ENCODE data around the gene CLEC2A.

Gene CLEC2A

GRCh38 chr12:9902539-9903228 lies 29.5 kb downstream of the CLEC2A start:
- no peak for DNase-seq
- no peak overlapping the region for H3K27ac ChIP-seq
- no peaks in the 10 kb centered on the region for H3K27me3 ChIP-seq (replicated peaks)
- H3K36me3 ChIP-seq (replicated peaks): no peaks in the 10 kb centered on the region
- no peak overlapping the region for H3K4me3 ChIP-seq (ENCODE audit: low read depth, low read length)
- in situ Hi-C loops (cut with HindIII; ENCODE audit: low pct_ligation_motif_present, low sequenced_read_pairs): no loop called here
- TF ChIP-seq CTCF (IDR thresholded peaks at IDR 0.05; ENCODE audit: low read depth, low read length, missing control alignments): no peak

GRCh38 chr12:9900930-9901329 lies 31.2 kb downstream of the CLEC2A start:
- no peak for DNase-seq
- no peaks in the 10 kb centered on the region for H3K27me3 ChIP-seq (replicated peaks)
- H3K27ac ChIP-seq: no peak overlapping the region
- no peak overlapping the region for H3K4me3 ChIP-seq (ENCODE audit: low read depth, low read length)
- in situ Hi-C loops (cut with HindIII; ENCODE audit: low pct_ligation_motif_present, low sequenced_read_pairs): no loop called here
- no peak for TF ChIP-seq CTCF (IDR thresholded peaks at IDR 0.05; ENCODE audit: low read depth, low read length, missing control alignments)
- no peaks in the 10 kb centered on the region for H3K36me3 ChIP-seq (replicated peaks)

- Histone ChIP-seq H3K27me3 (replicated peaks) (no peaks in the 10 kb centered on the region), H3K4me3 (ENCODE audit: low read depth, low read length) (no peak overlapping the region), H3K36me3 (replicated peaks) (no peaks in the 10 kb centered on the region), H3K27ac (no peak overlapping the region)
- no peak for TF ChIP-seq CTCF (IDR thresholded peaks at IDR 0.05; ENCODE audit: low read depth, low read length, missing control alignments)
- in situ Hi-C loops (cut with HindIII; ENCODE audit: low pct_ligation_motif_present, low sequenced_read_pairs): no loop called here
- DNase-seq: no peak
Measured at GRCh38 chr12:9899209-9899608, 33.0 kb downstream of the CLEC2A start.

GRCh38 chr12:9897535-9897934 lies 34.6 kb downstream of the CLEC2A start:
- H3K27me3 ChIP-seq (replicated peaks): no peaks in the 10 kb centered on the region
- in situ Hi-C loops (cut with HindIII; ENCODE audit: low pct_ligation_motif_present, low sequenced_read_pairs): no loop called here

GRCh38 chr12:9895215-9895971 lies 36.8 kb downstream of the CLEC2A start:
- Histone ChIP-seq H3K27me3 (replicated peaks) (no peaks in the 10 kb centered on the region), H3K27ac (no peak overlapping the region), H3K4me3 (ENCODE audit: low read depth, low read length) (no peak overlapping the region), H3K36me3 (replicated peaks) (no peaks in the 10 kb centered on the region)
- DNase-seq: no peak
- TF ChIP-seq CTCF (IDR thresholded peaks at IDR 0.05; ENCODE audit: low read depth, low read length, missing control alignments): no peak
- in situ Hi-C loops (cut with HindIII; ENCODE audit: low pct_ligation_motif_present, low sequenced_read_pairs): no loop called here

More at GRCh38 chr12:9897535-9897934, 34.6 kb downstream of the CLEC2A start:
- no peak for DNase-seq
- no peak overlapping the region for H3K4me3 ChIP-seq (ENCODE audit: low read depth, low read length)
- H3K27ac ChIP-seq: no peak overlapping the region
- TF ChIP-seq CTCF (IDR thresholded peaks at IDR 0.05; ENCODE audit: low read depth, low read length, missing control alignments): no peak
- H3K36me3 ChIP-seq (replicated peaks): no peaks in the 10 kb centered on the region

All from brain microvascular endothelial cell (primary cell).